ENCODE measurements around the gene TRAIP. TPM values are rescaled to one million over a fixed set of nuclear protein-coding genes. Genes with fewer than 3 reads are reported as not detected.
"Not testable (repeated sequence)": the region's sequence is repeated elsewhere in the genome, so short reads cannot be mapped to it uniquely, and the experiment has no call there.

Gene TRAIP
- 4.8 TPM for polyA plus RNA-seq (ENCODE audit: insufficient read length)

GRCh38 chr3:49856181-49857005, at the start of gene TRAIP:
TRAIP (minus strand) TSS chr3:49856564; CDS start chr3:49856453, 111 bp downstream.
- DNase-seq = peak; percentile 95

- DNase-seq = not testable (repeated sequence)
Observed at GRCh38 chr3:49904448-49904847, 48.1 kb upstream of the TRAIP start.

GRCh38 chr3:49903451-49904424, 47.4 kb upstream of the TRAIP start, which contains the start of gene MST1R:
MST1R (minus strand) TSS chr3:49903873; CDS start chr3:49903609, 264 bp downstream.
- DNase-seq = peak; percentile 63

GRCh38 chr3:49902511-49903345, 46.4 kb upstream of the TRAIP start:
- DNase-seq = no peak

- DNase-seq = peak; percentile 45
Observed at GRCh38 chr3:49901366-49902339, 45.3 kb upstream of the TRAIP start.

- DNase-seq = no peak
Observed at GRCh38 chr3:49900491-49901153, 44.3 kb upstream of the TRAIP start.

- DNase-seq = no peak
Observed at GRCh38 chr3:49899815-49900214, 43.5 kb upstream of the TRAIP start.

GRCh38 chr3:49898991-49899390, 42.6 kb upstream of the TRAIP start:
- DNase-seq = no peak

- DNase-seq = no peak
Observed at GRCh38 chr3:49896345-49896744, 40.0 kb upstream of the TRAIP start.

GRCh38 chr3:49895791-49896190, 39.4 kb upstream of the TRAIP start:
- DNase-seq = no peak

GRCh38 chr3:49889296-49889695, 32.9 kb upstream of the TRAIP start:
- no peak for DNase-seq

GRCh38 chr3:49886922-49887265, 30.5 kb upstream of the TRAIP start:
- no peak for DNase-seq

GRCh38 chr3:49883998-49884397, 27.6 kb upstream of the TRAIP start:
- DNase-seq = no peak

- DNase-seq = peak; percentile 75
Observed at GRCh38 chr3:49882166-49882565, 25.8 kb upstream of the TRAIP start.

GRCh38 chr3:49880581-49881315, 24.4 kb upstream of the TRAIP start:
- no peak for DNase-seq

GRCh38 chr3:49879721-49880120, 23.4 kb upstream of the TRAIP start:
- no peak for DNase-seq

GRCh38 chr3:49878686-49879085, 22.3 kb upstream of the TRAIP start:
- no peak for DNase-seq

GRCh38 chr3:49877716-49878115, 21.4 kb upstream of the TRAIP start:
- no peak for DNase-seq

GRCh38 chr3:49876567-49876966, 20.2 kb upstream of the TRAIP start:
- DNase-seq = no peak

GRCh38 chr3:49873623-49874022, 17.3 kb upstream of the TRAIP start:
- DNase-seq = no peak

All from hindlimb muscle (tissue), 1 donor.